Right atrium auricular region (tissue), 2 donors: ENCODE results near the gene LPGAT1. TPM values are rescaled to one million over a fixed set of nuclear protein-coding genes. Genes with fewer than 3 reads are reported as not detected.

Source experiments
- DNase-seq: peaks from one replicate; pipeline ENCODE4 v3.0.0-alpha.2; 2019; ENCODE audit warnings: low spot score
- H3K27ac ChIP-seq, 2 donors: fragments of 200-600 bp; sonication (generic); 1 replicate in 1 of 2; 2 replicates in 1 of 2; pipeline ENCODE4 v1.5.1; 2016 to 2019
- H3K27me3 ChIP-seq, 2 donors: fragments of 200-600 bp; sonication (generic); one replicate each; pipeline versions ENCODE4 v1.5.1 to v1.6.0; 2017 to 2019
- H3K36me3 ChIP-seq: fragments of 200-600 bp; sonication (generic); one replicate; pipeline ENCODE4 v1.5.1; 2016
- H3K4me1 ChIP-seq, 2 donors: fragments of 200-600 bp; sonication (generic); one replicate each; pipeline versions ENCODE4 v1.5.1 to v1.6.0; 2017 to 2019
- H3K4me3 ChIP-seq, 2 donors: fragments of 200-600 bp; sonication (generic); 1 replicate in 1 of 2; 2 replicates in 1 of 2; pipeline ENCODE4 v1.5.1; 2017 to 2019; ENCODE audit warnings: mild to moderate bottlenecking in 1 of 2, moderate library complexity in 1 of 2
- H3K9me3 ChIP-seq, 2 donors: fragments of 200-600 bp; sonication (generic); one replicate each; pipeline ENCODE4 v1.5.1; 2019
- total RNA-seq, 2 donors: library from RNA; depleted of rRNA; stranded (reverse); fragments of >200 nt; gene quantifications; one replicate each; pipeline ENCODE4 v1.1.0, GENCODE V29; 2016
- TF ChIP-seq, protein P1 (sequence below), 2 donors: fragments of 200-600 bp; sonication (generic); IDR thresholded peaks; one replicate each; pipeline ENCODE4 v1.5.1; 2019; ENCODE audit warnings: antibody characterized with exemption in 2 of 2

The LPGAT1 gene
- total RNA-seq, 2 donors from 2014 or later, result 27.0 to 36.2 TPM

GRCh38 chr1:211870156-211870555 lies 39.6 kb upstream of the LPGAT1 start:
- Histone ChIP-seq H3K27me3 (no peaks in the 10 kb centered on the region), H3K27ac (no peak overlapping the region), H3K4me1 (no peaks in the 10 kb centered on the region), H3K9me3 (peaks cover 0 to 17% of the 10 kb centered on the region in 2 donors), H3K36me3 (no peaks in the 10 kb centered on the region), H3K4me3 (no peak overlapping the region)
- DNase-seq, result no peak
- TF ChIP-seq, protein P1, sequence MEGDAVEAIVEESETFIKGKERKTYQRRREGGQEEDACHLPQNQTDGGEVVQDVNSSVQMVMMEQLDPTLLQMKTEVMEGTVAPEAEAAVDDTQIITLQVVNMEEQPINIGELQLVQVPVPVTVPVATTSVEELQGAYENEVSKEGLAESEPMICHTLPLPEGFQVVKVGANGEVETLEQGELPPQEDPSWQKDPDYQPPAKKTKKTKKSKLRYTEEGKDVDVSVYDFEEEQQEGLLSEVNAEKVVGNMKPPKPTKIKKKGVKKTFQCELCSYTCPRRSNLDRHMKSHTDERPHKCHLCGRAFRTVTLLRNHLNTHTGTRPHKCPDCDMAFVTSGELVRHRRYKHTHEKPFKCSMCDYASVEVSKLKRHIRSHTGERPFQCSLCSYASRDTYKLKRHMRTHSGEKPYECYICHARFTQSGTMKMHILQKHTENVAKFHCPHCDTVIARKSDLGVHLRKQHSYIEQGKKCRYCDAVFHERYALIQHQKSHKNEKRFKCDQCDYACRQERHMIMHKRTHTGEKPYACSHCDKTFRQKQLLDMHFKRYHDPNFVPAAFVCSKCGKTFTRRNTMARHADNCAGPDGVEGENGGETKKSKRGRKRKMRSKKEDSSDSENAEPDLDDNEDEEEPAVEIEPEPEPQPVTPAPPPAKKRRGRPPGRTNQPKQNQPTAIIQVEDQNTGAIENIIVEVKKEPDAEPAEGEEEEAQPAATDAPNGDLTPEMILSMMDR (IDR thresholded peaks at IDR 0.05), result no peak

DNA sequence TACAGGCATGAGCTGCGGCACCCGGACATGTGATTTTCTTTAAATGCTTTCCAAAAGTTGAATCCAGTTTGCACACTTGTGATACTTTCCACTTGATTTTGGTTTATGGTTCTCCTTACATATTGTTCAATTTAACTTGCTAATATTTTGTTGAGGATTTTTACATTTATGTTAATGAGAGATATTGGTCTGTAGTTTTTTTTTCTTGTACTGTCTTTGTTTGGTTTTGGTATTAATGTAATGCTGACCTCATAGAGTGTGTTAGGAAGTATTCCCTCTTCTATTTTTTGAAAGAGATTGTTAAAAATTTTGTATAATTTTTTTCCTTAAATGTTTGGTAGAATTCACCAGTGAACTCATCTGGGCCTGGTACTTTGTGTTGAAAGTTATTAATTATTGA lies 34.6 kb upstream of the LPGAT1 start:
- Histone ChIP-seq H3K4me3 (no peak overlapping the region), H3K36me3 (no peaks in the 10 kb centered on the region), H3K9me3 (peaks cover 0 to 17% of the 10 kb centered on the region in 2 donors), H3K4me1 (no peaks in the 10 kb centered on the region), H3K27me3 (no peaks in the 10 kb centered on the region), H3K27ac (no peak overlapping the region)
- TF ChIP-seq, protein P1 (IDR thresholded peaks at IDR 0.05), result no peak
- no peak for DNase-seq

GRCh38 chr1:211859405-211859804 lies 28.8 kb upstream of the LPGAT1 start:
- H3K4me3 ChIP-seq, result no peak overlapping the region
- no peaks in the 10 kb centered on the region for H3K27me3 ChIP-seq
- DNase-seq, result no peak
- H3K4me1 ChIP-seq, result no peaks in the 10 kb centered on the region
- H3K36me3 ChIP-seq, result no peaks in the 10 kb centered on the region
- no peak overlapping the region for H3K27ac ChIP-seq
- TF ChIP-seq, protein P1 (IDR thresholded peaks at IDR 0.05), result no peak
- no peaks in the 10 kb centered on the region for H3K9me3 ChIP-seq

- Histone ChIP-seq H3K4me3 (no peak overlapping the region), H3K36me3 (no peaks in the 10 kb centered on the region), H3K4me1 (no peaks in the 10 kb centered on the region), H3K9me3 (no peaks in the 10 kb centered on the region), H3K27me3 (no peaks in the 10 kb centered on the region), H3K27ac (no peak overlapping the region)
- TF ChIP-seq, protein P1 (IDR thresholded peaks at IDR 0.05), result no peak
- no peak for DNase-seq
These were observed 20.6 kb upstream of the LPGAT1 start for GRCh38 chr1:211851174-211851573.

DNA sequence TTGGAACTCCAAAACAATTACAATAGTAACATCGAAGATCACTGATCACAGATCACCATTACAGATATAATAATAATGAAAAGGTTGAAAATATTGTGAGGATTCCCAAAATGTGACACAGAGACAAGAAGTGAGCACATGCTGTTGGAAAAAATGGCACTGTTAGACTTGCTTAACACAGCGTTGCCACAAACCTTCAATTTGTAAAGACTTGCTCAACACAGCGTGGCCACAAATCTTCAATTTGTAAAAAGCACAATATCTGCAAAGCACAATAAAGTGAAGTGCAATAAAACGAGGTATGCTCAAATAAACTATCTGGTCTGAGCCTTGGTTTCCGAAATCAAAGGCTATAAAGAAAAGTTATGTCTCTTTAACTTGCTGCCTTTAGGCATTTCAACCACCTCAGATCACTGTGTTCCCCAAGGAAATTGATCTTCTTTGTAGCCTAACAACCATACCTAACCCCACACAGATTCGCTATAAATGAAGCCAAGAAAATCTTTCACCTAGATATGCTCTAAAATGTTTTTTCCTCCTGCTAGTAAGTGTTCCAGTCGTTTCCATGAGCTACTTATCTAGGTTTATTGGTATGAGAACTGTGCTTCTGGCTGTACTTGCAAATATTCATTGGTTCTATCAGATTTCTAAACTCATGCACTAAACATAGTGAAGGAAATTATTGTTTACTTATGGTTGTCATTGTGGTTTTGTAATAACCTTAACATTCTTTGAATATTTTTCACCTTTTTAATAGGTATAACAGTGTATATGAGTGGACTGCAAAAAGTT lies 13.1 kb upstream of the LPGAT1 start:
- Histone ChIP-seq H3K36me3 (no peaks in the 10 kb centered on the region), H3K27me3 (no peaks in the 10 kb centered on the region), H3K4me1 (no peaks in the 10 kb centered on the region), H3K27ac (no peak overlapping the region), H3K9me3 (no peaks in the 10 kb centered on the region), H3K4me3 (no peak overlapping the region)
- TF ChIP-seq, protein P1 (IDR thresholded peaks at IDR 0.05), result no peak
- DNase-seq, result no peak

- TF ChIP-seq, protein P1 (IDR thresholded peaks at IDR 0.05), result no peak
These were observed 12.5 kb upstream of the LPGAT1 start for GRCh38 chr1:211843018-211843417.

More at GRCh38 chr1:211843018-211843417, 12.5 kb upstream of the LPGAT1 start:
- H3K4me3 ChIP-seq, result no peak overlapping the region
- DNase-seq, result no peak
- H3K4me1 ChIP-seq, result no peaks in the 10 kb centered on the region
- no peak overlapping the region for H3K27ac ChIP-seq
- no peaks in the 10 kb centered on the region for H3K9me3 ChIP-seq
- H3K27me3 ChIP-seq, result no peaks in the 10 kb centered on the region
- no peaks in the 10 kb centered on the region for H3K36me3 ChIP-seq
